ENCODE data around the gene MRI1. TPM values are rescaled to one million over a fixed set of nuclear protein-coding genes. Genes with fewer than 3 reads are reported as not detected.

The MRI1 gene
- total and polyA plus RNA-seq, 2 donors (not counting 1 experiment from before 2014, with no cell fraction given) = 75.5 to 118 TPM

GRCh38 chr19:13812544-13812943, 48.2 kb downstream of the MRI1 start:
- CTCF ChIA-PET = no interaction called here
- no peak overlapping the region for H3K4me3 Mint-ChIP-seq
- 94% methylated on average over 11 of the region's 11 CpGs for WGBS (ENCODE audit: insufficient coverage)
- intact Hi-C loops (cut with micrococcal nuclease) = no loop called here
- H3K4me1 Mint-ChIP-seq = no peaks in the 10 kb centered on the region
- Histone ChIP-seq H3K4me3 (ENCODE audit: control extremely low read depth in 1 of 5, extremely low read depth in 1 of 5, insufficient read depth in 1 of 5, low read depth in 2 of 5, low read length in 4 of 5) (no peak overlapping the region), H3K4me1 (ENCODE audit: control insufficient read depth in 2 of 2, insufficient read depth in 2 of 2, low read length in 2 of 2) (peaks cover 0 to 3% of the 10 kb centered on the region in 2 donors), H3K27me3 (replicated peaks in 1 of 4; ENCODE audit: control extremely low read depth in 1 of 4, control insufficient read depth in 3 of 4, insufficient read depth in 4 of 4, low read length in 3 of 4) (no peaks in the 10 kb centered on the region), H3K36me3 (replicated peaks in 1 of 2; ENCODE audit: control extremely low read depth in 1 of 2, control insufficient read depth in 1 of 2, extremely low read depth in 1 of 2, insufficient read depth in 2 of 2, low read length in 1 of 2) (peaks cover under 1 to 7% of the 10 kb centered on the region in 2 experiments), H4K20me1 (ENCODE audit: control insufficient read depth, insufficient read depth, low read length, poor library complexity, severe bottlenecking) (no peaks in the 10 kb centered on the region), H3K4me2 (replicated peaks; ENCODE audit: low read depth, low read length, poor library complexity, severe bottlenecking) (no peak overlapping the region), H3K27ac (ENCODE audit: low read length in 2 of 2) (no peak overlapping the region), H3K9ac (ENCODE audit: low read length) (no peak overlapping the region), H3K9me3 (ENCODE audit: control extremely low read depth in 1 of 3, control insufficient read depth in 2 of 3, insufficient read depth in 1 of 3, low read length in 2 of 3) (peaks cover 0 to 6% (median 0%) of the 10 kb centered on the region in 3 donors), H3K79me2 (ENCODE audit: control insufficient read depth, insufficient read depth, low read length) (no peaks in the 10 kb centered on the region), H2AFZ (ENCODE audit: insufficient read depth, low read depth, low read length, poor library complexity, severe bottlenecking) (no peak overlapping the region)
- DNase-seq (peak; percentile 4), ATAC-seq (ENCODE audit: low read depth) (no peak)
- no peaks in the 10 kb centered on the region for H3K9me3 Mint-ChIP-seq (ENCODE audit: insufficient read depth)
- POLR2A ChIA-PET = no interaction called here
- no peaks in the 10 kb centered on the region for H3K27me3 Mint-ChIP-seq
- no peak overlapping the region for H3K27ac Mint-ChIP-seq
- TF ChIP-seq EZH2 (IDR thresholded peaks at IDR 0.05; ENCODE audit: borderline replicate concordance, insufficient read depth, low read depth, low read length, poor library complexity, severe bottlenecking) (no peak), CTCF (IDR thresholded peaks at IDR 0.05) (no peak)

GRCh38 chr19:13813147-13813546, 48.8 kb downstream of the MRI1 start:
- Mint-ChIP-seq H3K9me3 (ENCODE audit: insufficient read depth) (no peaks in the 10 kb centered on the region), H3K4me3 (no peak overlapping the region), H3K27me3 (no peaks in the 10 kb centered on the region), H3K4me1 (peaks cover 2% of the 10 kb centered on the region), H3K27ac (no peak overlapping the region)
- DNase-seq (no peak), ATAC-seq (ENCODE audit: low read depth) (no peak)
- Histone ChIP-seq H3K4me1 (ENCODE audit: control insufficient read depth in 2 of 2, insufficient read depth in 2 of 2, low read length in 2 of 2) (peaks cover 0 to 3% of the 10 kb centered on the region in 2 donors), H3K9me3 (ENCODE audit: control extremely low read depth in 1 of 3, control insufficient read depth in 2 of 3, insufficient read depth in 1 of 3, low read length in 2 of 3) (peaks cover 0 to 6% (median 0%) of the 10 kb centered on the region in 3 donors), H3K36me3 (replicated peaks in 1 of 2; ENCODE audit: control extremely low read depth in 1 of 2, control insufficient read depth in 1 of 2, extremely low read depth in 1 of 2, insufficient read depth in 2 of 2, low read length in 1 of 2) (peaks cover 0 to 4% of the 10 kb centered on the region in 2 experiments), H2AFZ (ENCODE audit: insufficient read depth, low read depth, low read length, poor library complexity, severe bottlenecking) (no peak overlapping the region), H4K20me1 (ENCODE audit: control insufficient read depth, insufficient read depth, low read length, poor library complexity, severe bottlenecking) (no peaks in the 10 kb centered on the region), H3K4me2 (replicated peaks; ENCODE audit: low read depth, low read length, poor library complexity, severe bottlenecking) (no peak overlapping the region), H3K4me3 (ENCODE audit: control extremely low read depth in 1 of 5, extremely low read depth in 1 of 5, insufficient read depth in 1 of 5, low read depth in 2 of 5, low read length in 4 of 5) (no peak overlapping the region), H3K9ac (ENCODE audit: low read length) (no peak overlapping the region), H3K27ac (ENCODE audit: low read length in 2 of 2) (no peak overlapping the region), H3K79me2 (ENCODE audit: control insufficient read depth, insufficient read depth, low read length) (no peaks in the 10 kb centered on the region), H3K27me3 (replicated peaks in 1 of 4; ENCODE audit: control extremely low read depth in 1 of 4, control insufficient read depth in 3 of 4, insufficient read depth in 4 of 4, low read length in 3 of 4) (no peaks in the 10 kb centered on the region)
- intact Hi-C loops (cut with micrococcal nuclease) = no loop called here
- POLR2A ChIA-PET = no interaction called here
- CTCF ChIA-PET = no interaction called here
- TF ChIP-seq CTCF (IDR thresholded peaks at IDR 0.05) (no peak), EZH2 (IDR thresholded peaks at IDR 0.05; ENCODE audit: borderline replicate concordance, insufficient read depth, low read depth, low read length, poor library complexity, severe bottlenecking) (no peak)
- WGBS (ENCODE audit: insufficient coverage) = 92% methylated on average over 1 of the region's 2 CpGs

All from B cell (primary cell).